Spinal cord (tissue), 10 donors: ENCODE data around the gene ZBTB34. TPM values are rescaled to one million over a fixed set of nuclear protein-coding genes. Genes with fewer than 3 reads are reported as not detected.

ENCODE experiments used
- DNase-seq, 6 donors: peaks; one replicate each; pipeline versions ENCODE4 v3.0.0 to v3.0.0-alpha.2; 2013 to 2015; ENCODE audit warnings: low spot score in 6 of 6, low read depth in 4 of 6
- H3K27ac ChIP-seq: one replicate; pipeline ENCODE4 v1.5.1; 2013; ENCODE audit warnings: low read depth, low read length, control low read depth
- H3K27me3 ChIP-seq: one replicate; pipeline ENCODE4 v1.6.1; 2013; ENCODE audit warnings: low read length; ENCODE audit not compliant: control insufficient read depth, insufficient read depth
- H3K36me3 ChIP-seq: one replicate; pipeline ENCODE4 v1.6.1; 2013; ENCODE audit warnings: low read length; ENCODE audit not compliant: control insufficient read depth, insufficient read depth
- H3K4me1 ChIP-seq: one replicate; pipeline ENCODE4 v1.6.1; 2013; ENCODE audit warnings: low read length; ENCODE audit not compliant: control insufficient read depth, insufficient read depth
- H3K4me3 ChIP-seq: one replicate; pipeline ENCODE4 v1.5.1; 2013; ENCODE audit warnings: low read depth, low read length, control low read depth
- H3K9me3 ChIP-seq: one replicate; pipeline ENCODE4 v1.6.1; 2013; ENCODE audit warnings: low read length; ENCODE audit not compliant: control insufficient read depth, insufficient read depth
- WGBS: methylation state at CpG from one replicate; pipeline ENCODE4 v1.1.5; 2013; ENCODE audit warnings: missing lambda C conversion rate; ENCODE audit not compliant: insufficient coverage; 5-methylcytosine and 5-hydroxymethylcytosine counted together
- polyA plus RNA-seq, 2 donors: library from polyadenylated mRNA; unstranded; fragments of 120-200 nt; gene quantifications; one replicate each; pipeline ENCODE4 v1.2.1, GENCODE V29; 2013; ENCODE audit not compliant: insufficient read length in 2 of 2
- total RNA-seq, 2 donors: library from RNA; depleted of rRNA in 1 of 2; stranded (reverse); fragments of 120-200 nt in 1 of 2; fragments of >200 nt in 1 of 2; gene quantifications; one replicate each; pipeline versions ENCODE4 v1.2.3 to v1.2.4, GENCODE V29; 2013 to 2014
- donor health status: healthy.

ZBTB34 gene
- total and polyA plus RNA-seq, 4 donors, result 11.8 to 24.5 (median 14.9) TPM

DNA sequence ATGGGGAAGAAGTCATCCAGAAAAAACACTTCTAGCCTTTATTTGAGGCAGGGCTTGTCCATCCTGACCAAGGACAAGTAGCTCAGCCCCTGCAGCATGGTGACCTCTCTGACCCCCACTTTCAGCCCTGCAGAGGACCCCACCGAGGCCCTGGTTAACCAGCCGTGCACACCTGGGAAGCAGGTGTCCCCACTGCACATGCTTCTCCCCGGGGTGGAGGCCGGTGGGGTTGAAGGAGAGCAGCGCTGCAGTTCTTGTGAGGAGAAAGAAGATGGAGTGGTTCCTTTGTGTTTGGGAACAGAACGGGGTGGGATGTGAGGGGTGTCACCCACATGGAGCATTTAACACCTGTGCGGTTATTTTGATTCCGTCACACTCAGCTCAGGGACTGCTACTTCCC is 21.1 kb upstream of the ZBTB34 start:
- H3K9me3 ChIP-seq, result no peaks in the 10 kb centered on the region
- no peaks in the 10 kb centered on the region for H3K27me3 ChIP-seq
- WGBS, result 92% methylated on average over 5 of the region's 8 CpGs
- DNase-seq, result no peak
- H3K36me3 ChIP-seq, result peaks cover 17% of the 10 kb centered on the region
- no peak overlapping the region for H3K27ac ChIP-seq
- peaks cover 8% of the 10 kb centered on the region for H3K4me1 ChIP-seq
- H3K4me3 ChIP-seq, result no peak overlapping the region

GRCh38 chr9:126842220-126842842 is 18.1 kb upstream of the ZBTB34 start:
- H3K4me1 ChIP-seq, result peaks cover 12% of the 10 kb centered on the region
- no peak for DNase-seq
- no peaks in the 10 kb centered on the region for H3K9me3 ChIP-seq
- 92% methylated on average over 13 of the region's 13 CpGs for WGBS
- no peaks in the 10 kb centered on the region for H3K27me3 ChIP-seq
- H3K27ac ChIP-seq, result peak overlapping the region; percentile 47
- H3K4me3 ChIP-seq, result no peak overlapping the region
- peaks cover 12% of the 10 kb centered on the region for H3K36me3 ChIP-seq

GRCh38 chr9:126842977-126843799 is 17.3 kb upstream of the ZBTB34 start:
- Histone ChIP-seq H3K4me3 (no peak overlapping the region), H3K27me3 (no peaks in the 10 kb centered on the region), H3K9me3 (no peaks in the 10 kb centered on the region), H3K4me1 (peaks cover 12% of the 10 kb centered on the region), H3K27ac (peak overlapping the region; percentile 47), H3K36me3 (peaks cover 11% of the 10 kb centered on the region)
- WGBS, result 49% methylated on average over 4 of the region's 10 CpGs
- DNase-seq, result peak in 2 of 6 donors; percentile 42 to 55

GRCh38 chr9:126844085-126844484 is 16.4 kb upstream of the ZBTB34 start:
- H3K4me1 ChIP-seq, result peaks cover 12% of the 10 kb centered on the region
- no peaks in the 10 kb centered on the region for H3K27me3 ChIP-seq
- H3K9me3 ChIP-seq, result no peaks in the 10 kb centered on the region
- DNase-seq, result peak in 2 of 6 donors; percentile 38 to 64
- peak overlapping the region; percentile 22 for H3K27ac ChIP-seq
- WGBS, result 18% methylated on average over 4 of the region's 5 CpGs
- no peak overlapping the region for H3K4me3 ChIP-seq
- H3K36me3 ChIP-seq, result peaks cover 3% of the 10 kb centered on the region

DNA sequence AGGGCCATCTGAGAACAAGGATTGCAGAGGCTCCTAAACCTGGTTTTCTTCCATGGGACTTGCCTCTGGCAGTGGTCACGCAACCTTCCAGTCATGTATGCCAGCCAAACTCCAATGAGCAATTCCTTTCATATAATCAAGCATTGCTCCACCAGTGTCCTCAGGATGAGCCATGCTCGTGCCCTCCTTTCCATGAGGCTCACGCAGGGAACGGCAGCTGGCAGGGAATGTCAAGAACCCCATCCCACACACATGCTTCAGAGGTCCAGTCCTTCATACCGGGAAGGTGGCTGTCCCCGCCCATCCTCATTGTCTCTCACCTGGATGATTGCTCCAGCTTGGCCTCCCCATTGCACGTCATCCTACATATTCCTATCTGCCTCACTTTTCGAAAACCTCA is 13.4 kb upstream of the ZBTB34 start:
- no peak overlapping the region for H3K4me3 ChIP-seq
- no peak overlapping the region for H3K27ac ChIP-seq
- H3K9me3 ChIP-seq, result no peaks in the 10 kb centered on the region
- H3K36me3 ChIP-seq, result no peaks in the 10 kb centered on the region
- WGBS, result 96% methylated on average over 8 of the region's 8 CpGs
- H3K4me1 ChIP-seq, result peaks cover 12% of the 10 kb centered on the region
- H3K27me3 ChIP-seq, result no peaks in the 10 kb centered on the region
- no peak for DNase-seq

- H3K4me1 ChIP-seq, result peaks cover under 1% of the 10 kb centered on the region
- H3K36me3 ChIP-seq, result no peaks in the 10 kb centered on the region
- no peak overlapping the region for H3K27ac ChIP-seq
- WGBS, result 60% methylated on average over 1 of the region's 8 CpGs
- peaks cover 3% of the 10 kb centered on the region for H3K27me3 ChIP-seq
- H3K9me3 ChIP-seq, result no peaks in the 10 kb centered on the region
- no peak for DNase-seq
- no peak overlapping the region for H3K4me3 ChIP-seq
These were observed 10.7 kb upstream of the ZBTB34 start for GRCh38 chr9:126849591-126850225.

- Histone ChIP-seq H3K9me3 (no peaks in the 10 kb centered on the region), H3K27me3 (peaks cover 3% of the 10 kb centered on the region), H3K4me1 (no peaks in the 10 kb centered on the region), H3K36me3 (no peaks in the 10 kb centered on the region), H3K4me3 (no peak overlapping the region), H3K27ac (no peak overlapping the region)
- DNase-seq, result no peak
- WGBS, result 75% methylated on average over 6 of the region's 6 CpGs
These were observed 9.1 kb upstream of the ZBTB34 start for GRCh38 chr9:126851286-126851880.

GRCh38 chr9:126852086-126852688 is 8.3 kb upstream of the ZBTB34 start:
- Histone ChIP-seq H3K36me3 (no peaks in the 10 kb centered on the region), H3K9me3 (no peaks in the 10 kb centered on the region), H3K27ac (no peak overlapping the region), H3K4me1 (no peaks in the 10 kb centered on the region), H3K27me3 (peaks cover 3% of the 10 kb centered on the region), H3K4me3 (no peak overlapping the region)
- WGBS, result 17% methylated on average over 1 of the region's 3 CpGs
- DNase-seq, result no peak

GRCh38 chr9:126853667-126854066 is 6.8 kb upstream of the ZBTB34 start:
- no peak overlapping the region for H3K4me3 ChIP-seq
- no peak for DNase-seq
- H3K36me3 ChIP-seq, result no peaks in the 10 kb centered on the region
- H3K9me3 ChIP-seq, result no peaks in the 10 kb centered on the region
- H3K4me1 ChIP-seq, result no peaks in the 10 kb centered on the region
- 100% methylated on average over 2 of the region's 5 CpGs for WGBS
- peaks cover 3% of the 10 kb centered on the region for H3K27me3 ChIP-seq
- no peak overlapping the region for H3K27ac ChIP-seq
